Karpas-422 (cell line): ENCODE data around the gene SHROOM4. TPM values are rescaled to one million over a fixed set of nuclear protein-coding genes. Genes with fewer than 3 reads are reported as not detected.

Source experiments
- DNase-seq: peaks from one replicate; pipeline ENCODE4 v3.0.0-alpha.2; 2015
- H2AFZ ChIP-seq: fragments of 200-600 bp; sonication (generic); 2 replicates; pipeline ENCODE4 v1.6.1; 2014; ENCODE audit warnings: antibody characterized with exemption, low read length, mixed read lengths
- H3K27ac ChIP-seq: fragments of 200-600 bp; sonication (generic); 2 replicates; pipeline ENCODE4 v1.5.1; 2014; ENCODE audit warnings: mild to moderate bottlenecking, low read length, moderate library complexity
- H3K27me3 ChIP-seq: fragments of 200-600 bp; sonication (generic); 2 replicates; pipeline ENCODE4 v1.6.1; 2014; ENCODE audit warnings: low read length, mixed read lengths
- H3K36me3 ChIP-seq: fragments of 200-600 bp; sonication (generic); 2 replicates; pipeline ENCODE4 v1.6.1; 2014; ENCODE audit warnings: low read length, mixed read lengths; ENCODE audit not compliant: insufficient read depth
- H3K4me1 ChIP-seq: fragments of 200-600 bp; sonication (generic); 2 replicates; pipeline ENCODE4 v1.6.1; 2014; ENCODE audit warnings: mild to moderate bottlenecking, low read length, mixed read lengths
- H3K4me2 ChIP-seq: fragments of 200-600 bp; sonication (generic); 2 replicates; pipeline ENCODE4 v1.6.1; 2014; ENCODE audit warnings: low read length, low read depth, mild to moderate bottlenecking; ENCODE audit not compliant: poor library complexity, severe bottlenecking
- H3K4me3 ChIP-seq: fragments of 200-600 bp; sonication (generic); 2 replicates; pipeline ENCODE4 v1.5.1; 2014; ENCODE audit warnings: mild to moderate bottlenecking, antibody characterized with exemption, low read length, mixed read lengths
- H3K79me2 ChIP-seq: fragments of 200-600 bp; sonication (generic); 2 replicates; pipeline ENCODE4 v1.6.1; 2014; ENCODE audit warnings: mild to moderate bottlenecking, low read length, mixed read lengths
- H3K9ac ChIP-seq: fragments of 200-600 bp; sonication (generic); 2 replicates; pipeline ENCODE4 v1.6.0; 2014; ENCODE audit warnings: low read length
- H3K9me2 ChIP-seq: fragments of 200-600 bp; sonication (generic), shearing (Covaris generic); replicated peaks from 2 replicates; pipeline ENCODE4 v1.6.0; 2014; ENCODE audit warnings: mild to moderate bottlenecking, low read length, moderate library complexity; ENCODE audit not compliant: insufficient read depth
- H3K9me3 ChIP-seq: fragments of 300-700, 200-600 bp; sonication (generic); 2 replicates; pipeline ENCODE4 v1.6.1; 2014; ENCODE audit warnings: low read length, mixed read lengths
- H4K20me1 ChIP-seq: fragments of 200-600 bp; sonication (generic); 2 replicates; pipeline ENCODE4 v1.6.1; 2014; ENCODE audit warnings: mild to moderate bottlenecking, antibody characterized with exemption, low read length, low read depth; ENCODE audit not compliant: insufficient read depth
- total RNA-seq: library from RNA; depleted of rRNA; stranded (reverse); fragments of >200 nt; shearing (Covaris generic); gene quantifications from 2 replicates; pipeline ENCODE4 v1.2.3, GENCODE V29; 2014; ENCODE audit warnings: low replicate concordance; rRNA removed

Gene SHROOM4
- total RNA-seq = not detected in 2 replicates

GRCh38 chrX:50813843-50814661, at the start of gene SHROOM4:
Gene SHROOM4 (minus strand): TSS chrX:50814194. CDS start chrX:50814018, 176 bp downstream.
- Histone ChIP-seq H4K20me1 (no peaks in the 10 kb centered on the region), H3K36me3 (no peaks in the 10 kb centered on the region), H3K4me3 (no peak within 1 kb of the TSS), H3K27me3 (no peaks in the 10 kb centered on the region), H3K4me1 (peaks cover 6% of the 10 kb centered on the region), H3K9me2 (no peaks in the 10 kb centered on the region), H3K27ac (no peak within 1 kb of the TSS), H2AFZ (no peak within 1 kb of the TSS), H3K79me2 (no peaks in the 10 kb centered on the region), H3K9ac (no peak within 1 kb of the TSS), H3K4me2 (no peak within 1 kb of the TSS), H3K9me3 (no peaks in the 10 kb centered on the region)
- DNase-seq = no peak

GRCh38 chrX:50863471-50863870, 49.5 kb upstream of the SHROOM4 start:
- Histone ChIP-seq H3K4me1 (no peaks in the 10 kb centered on the region), H4K20me1 (no peaks in the 10 kb centered on the region), H3K9me2 (no peaks in the 10 kb centered on the region), H3K27me3 (no peaks in the 10 kb centered on the region), H3K36me3 (no peaks in the 10 kb centered on the region), H3K4me3 (no peak overlapping the region), H3K9ac (no peak overlapping the region), H2AFZ (no peak overlapping the region), H3K27ac (no peak overlapping the region), H3K9me3 (no peaks in the 10 kb centered on the region), H3K79me2 (no peaks in the 10 kb centered on the region), H3K4me2 (no peak overlapping the region)
- no peak for DNase-seq

GRCh38 chrX:50860518-50860917, 46.5 kb upstream of the SHROOM4 start:
- Histone ChIP-seq H3K9me2 (no peaks in the 10 kb centered on the region), H3K79me2 (no peaks in the 10 kb centered on the region), H3K27ac (no peak overlapping the region), H3K27me3 (no peaks in the 10 kb centered on the region), H4K20me1 (no peaks in the 10 kb centered on the region), H2AFZ (no peak overlapping the region), H3K4me3 (no peak overlapping the region), H3K4me1 (no peaks in the 10 kb centered on the region), H3K36me3 (no peaks in the 10 kb centered on the region), H3K9me3 (no peaks in the 10 kb centered on the region), H3K9ac (no peak overlapping the region), H3K4me2 (no peak overlapping the region)
- no peak for DNase-seq

- DNase-seq = no peak
- H2AFZ ChIP-seq = no peak overlapping the region
Measured at GRCh38 chrX:50858548-50858947, 44.6 kb upstream of the SHROOM4 start.

GRCh38 chrX:50853399-50853798, 39.4 kb upstream of the SHROOM4 start:
- no peaks in the 10 kb centered on the region for H4K20me1 ChIP-seq
- no peaks in the 10 kb centered on the region for H3K79me2 ChIP-seq

More at GRCh38 chrX:50858548-50858947, 44.6 kb upstream of the SHROOM4 start:
- Histone ChIP-seq H3K9ac (no peak overlapping the region), H3K4me1 (no peaks in the 10 kb centered on the region), H4K20me1 (no peaks in the 10 kb centered on the region), H3K4me3 (no peak overlapping the region), H3K36me3 (no peaks in the 10 kb centered on the region), H3K79me2 (no peaks in the 10 kb centered on the region), H3K4me2 (no peak overlapping the region), H3K27ac (no peak overlapping the region), H3K9me2 (no peaks in the 10 kb centered on the region), H3K9me3 (no peaks in the 10 kb centered on the region), H3K27me3 (no peaks in the 10 kb centered on the region)

GRCh38 chrX:50852524-50852923, 38.5 kb upstream of the SHROOM4 start:
- H3K4me1 ChIP-seq = no peaks in the 10 kb centered on the region
- no peak overlapping the region for H2AFZ ChIP-seq
- H3K4me2 ChIP-seq = no peak overlapping the region
- no peak overlapping the region for H3K4me3 ChIP-seq
- H3K36me3 ChIP-seq = no peaks in the 10 kb centered on the region
- H3K9ac ChIP-seq = no peak overlapping the region
- H3K27me3 ChIP-seq = no peaks in the 10 kb centered on the region
- no peak for DNase-seq
- no peaks in the 10 kb centered on the region for H3K79me2 ChIP-seq
- no peaks in the 10 kb centered on the region for H4K20me1 ChIP-seq
- no peaks in the 10 kb centered on the region for H3K9me3 ChIP-seq
- no peaks in the 10 kb centered on the region for H3K9me2 ChIP-seq
- H3K27ac ChIP-seq = no peak overlapping the region

More at GRCh38 chrX:50853399-50853798, 39.4 kb upstream of the SHROOM4 start:
- Histone ChIP-seq H3K27ac (no peak overlapping the region), H2AFZ (no peak overlapping the region), H3K4me1 (no peaks in the 10 kb centered on the region), H3K4me3 (no peak overlapping the region), H3K9me2 (no peaks in the 10 kb centered on the region), H3K4me2 (no peak overlapping the region), H3K36me3 (no peaks in the 10 kb centered on the region), H3K9me3 (no peaks in the 10 kb centered on the region), H3K27me3 (no peaks in the 10 kb centered on the region), H3K9ac (no peak overlapping the region)
- DNase-seq = no peak

- no peaks in the 10 kb centered on the region for H3K36me3 ChIP-seq
- no peak overlapping the region for H2AFZ ChIP-seq
- no peak overlapping the region for H3K4me2 ChIP-seq
- no peaks in the 10 kb centered on the region for H3K9me3 ChIP-seq
- DNase-seq = no peak
- H3K79me2 ChIP-seq = no peaks in the 10 kb centered on the region
- no peaks in the 10 kb centered on the region for H3K4me1 ChIP-seq
- no peaks in the 10 kb centered on the region for H3K9me2 ChIP-seq
- H4K20me1 ChIP-seq = no peaks in the 10 kb centered on the region
- H3K9ac ChIP-seq = no peak overlapping the region
- H3K27me3 ChIP-seq = no peaks in the 10 kb centered on the region
- no peak overlapping the region for H3K27ac ChIP-seq
- no peak overlapping the region for H3K4me3 ChIP-seq
Measured at GRCh38 chrX:50842221-50842620, 28.2 kb upstream of the SHROOM4 start.

- Histone ChIP-seq H3K36me3 (no peaks in the 10 kb centered on the region), H3K4me1 (no peaks in the 10 kb centered on the region), H3K9me3 (no peaks in the 10 kb centered on the region), H3K4me2 (no peak overlapping the region), H3K27ac (no peak overlapping the region), H4K20me1 (no peaks in the 10 kb centered on the region), H3K9ac (no peak overlapping the region), H2AFZ (no peak overlapping the region), H3K27me3 (no peaks in the 10 kb centered on the region), H3K9me2 (no peaks in the 10 kb centered on the region), H3K4me3 (no peak overlapping the region), H3K79me2 (no peaks in the 10 kb centered on the region)
- DNase-seq = no peak
Measured at GRCh38 chrX:50839730-50840129, 25.7 kb upstream of the SHROOM4 start.
